K562 (cell line): ENCODE data around the gene RGPD8. TPM values are rescaled to one million over a fixed set of nuclear protein-coding genes. Genes with fewer than 3 reads are reported as not detected.

Experiments used
- ATAC-seq: fragments of 200-7000 bp; cut with Tn5 transposase; 3 replicates; pipeline ENCODE4 v1.9.1; 2020; ENCODE audit warnings: moderate library complexity
- BruUV-seq: library from RNA; stranded (reverse); fragments of 400-500 nt; replicated peaks from 2 replicates; lab custom pipeline; 2021; lab: Mats Ljungman, UMichigan
- CTCF ChIA-PET: fragments of 300-600 bp; formaldehyde crosslinking; extraction: SDS; loops from one replicate; lab custom pipeline; 2021; ENCODE audit warnings: low intra/inter-chr PET ratio; lab: Yijun Ruan, JAX
- POLR2A ChIA-PET: fragments of 300-600, 350-650 bp; sonication (Branson Sonifier 250); formaldehyde crosslinking; extraction: SDS; loops from one replicate; lab custom pipeline; 2021; ENCODE audit warnings: antibody characterized with exemption, inconsistent platforms; lab: Yijun Ruan, JAX
- DNase-seq, 4 experiments: peaks; one replicate each; pipeline versions ENCODE4 v3.0.0 to v3.0.0-alpha.2; 2011 to 2018; ENCODE audit warnings: low spot score in 3 of 4, mixed read lengths in 3 of 4; ENCODE audit errors: extremely low read depth in 1 of 4
- FAIRE-seq: peaks from 2 replicates; lab custom pipeline; 2011; peaks lifted over from hg19 to GRCh38; lab: Jason Lieb, UNC
- H2AFZ ChIP-seq: 2 replicates; pipeline ENCODE4 v1.6.0; 2011; ENCODE audit warnings: low read depth, low read length, control low read depth, inconsistent platforms
- H3K27ac ChIP-seq: fragments of 200-600 bp; 3 replicates; pipeline ENCODE4 v1.8.0; 2011; ENCODE audit warnings: low read depth, mild to moderate bottlenecking, control low read depth, inconsistent platforms, low read length, moderate library complexity, mixed read lengths; ENCODE audit errors: extremely low read depth
- H3K27me3 ChIP-seq, 2 experiments: fragments of 300-600 bp in 1 of 2; 2 replicates in 1 of 2; 3 replicates in 1 of 2; pipeline versions ENCODE4 v1.6.0 to v1.8.0; 2011; ENCODE audit warnings: inconsistent platforms in 2 of 2, low read length in 2 of 2, mild to moderate bottlenecking in 1 of 2, mixed read lengths in 1 of 2, moderate library complexity in 1 of 2; ENCODE audit not compliant: control insufficient read depth in 2 of 2, insufficient read depth in 2 of 2
- H3K36me3 ChIP-seq: fragments of 300-600 bp; 3 replicates; pipeline ENCODE4 v1.8.0; 2011; ENCODE audit warnings: mild to moderate bottlenecking, low read length, inconsistent platforms; ENCODE audit not compliant: control insufficient read depth, insufficient read depth
- H3K4me1 ChIP-seq, 2 experiments: fragments of 200-600 bp in 1 of 2; replicated peaks in 1 of 2; 2 replicates in 1 of 2; 3 replicates in 1 of 2; pipeline versions ENCODE4 v1.5.1 to v1.8.0; 2011; ENCODE audit warnings: inconsistent platforms in 2 of 2, low read length in 2 of 2, mild to moderate bottlenecking in 1 of 2, mixed read lengths in 1 of 2, moderate library complexity in 1 of 2; ENCODE audit not compliant: control insufficient read depth in 2 of 2, insufficient read depth in 2 of 2
- H3K4me2 ChIP-seq: 2 replicates; pipeline ENCODE4 v1.6.1; 2011; ENCODE audit warnings: low read length, control low read depth, inconsistent platforms, mixed read lengths; ENCODE audit not compliant: insufficient read depth
- H3K4me3 ChIP-seq: fragments of 200-600 bp; sonication (generic), shearing (Covaris generic); 2 replicates; pipeline ENCODE4 v1.5.1; 2016; ENCODE audit warnings: control low read depth, inconsistent platforms
- H3K79me2 ChIP-seq: fragments of 200-600 bp; 3 replicates; pipeline ENCODE4 v1.8.0; 2011; ENCODE audit warnings: low read length, inconsistent platforms; ENCODE audit not compliant: control insufficient read depth, insufficient read depth
- H3K9ac ChIP-seq, 2 experiments: 2 replicates each; pipeline versions ENCODE4 v1.6.0 to v1.6.1; 2011; ENCODE audit warnings: low read depth in 2 of 2, low read length in 2 of 2, control low read depth in 1 of 2, inconsistent platforms in 1 of 2, mild to moderate bottlenecking in 1 of 2, mixed read lengths in 1 of 2; ENCODE audit not compliant: insufficient read depth in 1 of 2
- H3K9me1 ChIP-seq: one replicate; pipeline ENCODE4 v1.6.0; 2011; ENCODE audit warnings: inconsistent platforms, mild to moderate bottlenecking, low read length, moderate library complexity; ENCODE audit not compliant: control insufficient read depth, insufficient read depth
- H3K9me3 ChIP-seq: replicated peaks from 2 replicates; pipeline ENCODE4 v1.5.1; 2011; ENCODE audit warnings: low read depth, low read length, inconsistent platforms; ENCODE audit not compliant: control insufficient read depth, insufficient read depth
- H4K20me1 ChIP-seq: replicated peaks from 2 replicates; pipeline ENCODE4 v1.6.1; 2011; ENCODE audit warnings: low read length, inconsistent platforms, mixed read lengths; ENCODE audit not compliant: control insufficient read depth, insufficient read depth
- ESRRB ChIP-seq: fragments of 250-450 bp; sonication (Bioruptor Pico); IDR thresholded peaks from 2 replicates; pipeline ENCODE4 v1.5.0; 2020; ENCODE audit warnings: mild to moderate bottlenecking, moderate library complexity, borderline replicate concordance
- HNRNPL ChIP-seq: fragments of 200-400 bp; formaldehyde crosslinking; IDR thresholded peaks from 2 replicates; pipeline ENCODE4 v1.6.1; 2017; ENCODE audit warnings: low read depth, mild to moderate bottlenecking, low read length
- NELFE ChIP-seq: IDR thresholded peaks from 2 replicates; pipeline ENCODE4 v1.6.1; 2011; ENCODE audit warnings: mild to moderate bottlenecking; ENCODE audit not compliant: insufficient read depth, insufficient read length
- POLR2AphosphoS2 ChIP-seq: IDR thresholded peaks from 2 replicates; pipeline ENCODE4 v1.6.1; 2012; ENCODE audit warnings: low read length, improper control_type of control experiment
- POLR2G ChIP-seq: fragments of 200-400 bp; formaldehyde crosslinking; IDR thresholded peaks from 2 replicates; pipeline ENCODE4 v1.6.1; 2017; ENCODE audit warnings: low read depth, mild to moderate bottlenecking, antibody characterized with exemption, low read length, moderate library complexity
- SIX5 ChIP-seq, 2 experiments: IDR thresholded peaks; 2 replicates each; pipeline ENCODE4 v1.6.1; 2011; ENCODE audit warnings: low read length in 2 of 2, borderline replicate concordance in 1 of 2, low read depth in 1 of 2, mild to moderate bottlenecking in 1 of 2, moderate library complexity in 1 of 2; ENCODE audit not compliant: insufficient read depth in 1 of 2
- SP1 ChIP-seq: sonication (generic); formaldehyde crosslinking; IDR thresholded peaks from 2 replicates; pipeline ENCODE4 v1.8.1; 2022; ENCODE audit warnings: mild to moderate bottlenecking, missing genetic modification reagents
- TCF7L2 ChIP-seq: fragments of 150-350 bp; IDR thresholded peaks from 2 replicates; pipeline ENCODE4 v1.6.1; 2016; ENCODE audit warnings: low read depth, mild to moderate bottlenecking, low read length, moderate library complexity
- ZBTB49 ChIP-seq: sonication (generic); formaldehyde crosslinking; IDR thresholded peaks from 2 replicates; pipeline ENCODE4 v1.8.0; 2022; ENCODE audit warnings: missing genetic modification reagents, mild to moderate bottlenecking, borderline replicate concordance
- ZFX ChIP-seq: sonication (generic); formaldehyde crosslinking; IDR thresholded peaks from 2 replicates; pipeline ENCODE4 v1.8.0; 2022; ENCODE audit warnings: mild to moderate bottlenecking, missing genetic modification reagents, moderate library complexity
- ZNF253 ChIP-seq: fragments of 250-450 bp; sonication (Bioruptor Pico); conservative IDR thresholded peaks from 2 replicates; pipeline ENCODE4 v1.6.1; 2021; ENCODE audit warnings: mild to moderate bottlenecking
- WGBS: fragments of 100-300 bp; shearing (Covaris generic); methylation state at CpG from one replicate; pipeline ENCODE4 v1.1.6; 2016; ENCODE audit warnings: low coverage, mixed read lengths; ENCODE audit not compliant: insufficient coverage; ENCODE audit errors: missing lambda C conversion rate; 5-methylcytosine and 5-hydroxymethylcytosine counted together
- in situ Hi-C: fragments of 300-500 bp; cut with MboI; formaldehyde crosslinking; loops from 4 replicates; pipeline ENCODE4 v1.15.0; 2018; ENCODE audit warnings: inconsistent platforms, mixed read lengths
- intact Hi-C: fragments of 100-400 bp; cut with micrococcal nuclease; formaldehyde crosslinking; loops from 2 replicates; pipeline ENCODE4 v1.14.2; 2022
- polyA plus RNA-seq, 8 experiments: library from polyadenylated mRNA; depleted of rRNA in 4 of 8; stranded (reverse) in 5 of 8; unstranded in 3 of 8; fragments of >200 nt; fragmentation: Nextera tagmentation in 2 of 8; fragmentation: Illumina TruSeq in 1 of 8; extraction: Ambion mirVana in 2 of 8; extraction: Trizol in 1 of 8; gene quantifications; 2 replicates each; pipeline versions ENCODE4 v1.2.1 to v1.2.3, GENCODE V29; 2011 to 2014; ENCODE audit warnings: inconsistent platforms in 1 of 8, missing spikeins in 1 of 8
- total RNA-seq, 7 experiments: library from RNA; depleted of rRNA in 6 of 7; stranded (reverse); fragments of >200 nt in 6 of 7; fragmentation: Illumina TruSeq in 2 of 7; extraction: Trizol in 2 of 7; gene quantifications; 2 replicates each; pipeline versions ENCODE4 v1.2.1 to v1.2.3, GENCODE V29; 2011 to 2021; ENCODE audit warnings: low replicate concordance in 1 of 7
- TF ChIP-seq, protein P1 (sequence below): IDR thresholded peaks from 2 replicates; pipeline ENCODE4 v1.6.1; 2012; ENCODE audit warnings: low read depth, low read length, improper control_type of control experiment, borderline replicate concordance
- TF ChIP-seq, protein P2 (sequence below): sonication (generic); formaldehyde crosslinking; IDR thresholded peaks from 2 replicates; pipeline ENCODE4 v1.9.0; 2022; ENCODE audit warnings: mild to moderate bottlenecking, missing genetic modification reagents
- TF ChIP-seq, protein P3 (sequence below): fragments of 250-450 bp; sonication (Bioruptor Pico); IDR thresholded peaks from 2 replicates; pipeline ENCODE4 v1.5.0; 2022; ENCODE audit warnings: mild to moderate bottlenecking

The RGPD8 gene
- total and polyA plus RNA-seq, 9 of the 15 experiments (the other 6 are each of a cell fraction or from before 2014, with no cell fraction given) = 0.03 to 0.47 (median 0.12) TPM; not detected in 1

DNA sequence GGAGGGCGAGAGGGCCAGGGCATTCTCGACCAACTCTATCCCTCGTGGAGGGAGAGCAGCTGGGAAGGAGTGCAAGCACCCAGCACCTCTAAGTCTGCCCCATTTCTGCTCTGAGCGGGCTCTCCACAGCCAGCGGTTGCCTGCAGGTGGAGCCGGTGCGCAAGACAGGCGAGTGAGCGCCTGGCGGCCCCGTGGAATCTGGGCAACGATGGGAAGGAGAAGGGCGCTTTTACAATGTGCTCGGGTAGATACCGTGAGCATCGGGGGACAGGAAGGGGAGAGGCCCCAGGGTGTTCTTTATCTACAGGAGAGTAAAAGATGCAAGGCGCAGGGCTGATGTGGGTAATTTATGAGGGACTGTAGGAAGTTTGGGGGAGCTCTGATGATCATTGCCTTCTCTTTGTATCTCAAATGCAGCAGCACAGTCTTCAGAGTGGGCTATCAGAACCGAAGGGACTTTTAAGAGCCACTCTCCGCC lies 47.6 kb upstream of the RGPD8 start:
- 1% methylated on average over 19 of the region's 19 CpGs for WGBS
- FAIRE-seq = peak; percentile 88
- no peak for TF ChIP-seq TCF7L2
- TF ChIP-seq SIX5 (IDR thresholded peaks at IDR 0.05; ENCODE audit: borderline replicate concordance in 1 of 2, insufficient read depth in 1 of 2, low read depth in 1 of 2, low read length in 2 of 2) = no peak
- no peak for TF ChIP-seq ZBTB49
- no peak for TF ChIP-seq HNRNPL
- no peak for TF ChIP-seq NELFE
- TF ChIP-seq, protein P1, sequence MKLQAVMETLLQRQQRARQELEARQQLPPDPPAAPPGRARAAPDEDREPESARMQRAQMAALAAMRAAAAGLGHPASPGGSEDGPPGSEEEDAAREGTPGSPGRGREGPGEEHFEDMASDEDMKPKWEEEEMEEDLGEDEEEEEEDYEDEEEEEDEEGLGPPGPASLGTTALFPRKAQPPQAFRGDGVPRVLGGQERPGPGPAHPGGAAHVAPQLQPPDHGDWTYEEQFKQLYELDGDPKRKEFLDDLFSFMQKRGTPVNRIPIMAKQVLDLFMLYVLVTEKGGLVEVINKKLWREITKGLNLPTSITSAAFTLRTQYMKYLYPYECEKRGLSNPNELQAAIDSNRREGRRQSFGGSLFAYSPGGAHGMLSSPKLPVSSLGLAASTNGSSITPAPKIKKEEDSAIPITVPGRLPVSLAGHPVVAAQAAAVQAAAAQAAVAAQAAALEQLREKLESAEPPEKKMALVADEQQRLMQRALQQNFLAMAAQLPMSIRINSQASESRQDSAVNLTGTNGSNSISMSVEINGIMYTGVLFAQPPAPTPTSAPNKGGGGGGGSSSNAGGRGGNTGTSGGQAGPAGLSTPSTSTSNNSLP = no peak
- TF ChIP-seq, protein P2, sequence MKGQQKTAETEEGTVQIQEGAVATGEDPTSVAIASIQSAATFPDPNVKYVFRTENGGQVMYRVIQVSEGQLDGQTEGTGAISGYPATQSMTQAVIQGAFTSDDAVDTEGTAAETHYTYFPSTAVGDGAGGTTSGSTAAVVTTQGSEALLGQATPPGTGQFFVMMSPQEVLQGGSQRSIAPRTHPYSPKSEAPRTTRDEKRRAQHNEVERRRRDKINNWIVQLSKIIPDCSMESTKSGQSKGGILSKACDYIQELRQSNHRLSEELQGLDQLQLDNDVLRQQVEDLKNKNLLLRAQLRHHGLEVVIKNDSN (CRISPR knock-in tag) = no peak; the same call in 1 of the 2 replicates
- no peak for TF ChIP-seq ZNF253
- peak; percentile 50; the same call in 1 of the 2 replicates for TF ChIP-seq SP1 (CRISPR knock-in tag)
- TF ChIP-seq POLR2AphosphoS2 = no peak
- peak; percentile 30; the same call in 1 of the 2 replicates for TF ChIP-seq ZFX (CRISPR knock-in tag)
- TF ChIP-seq POLR2G = peak; percentile 76
- no peak for TF ChIP-seq ESRRB (CRISPR knock-in tag)
- TF ChIP-seq, protein P3, sequence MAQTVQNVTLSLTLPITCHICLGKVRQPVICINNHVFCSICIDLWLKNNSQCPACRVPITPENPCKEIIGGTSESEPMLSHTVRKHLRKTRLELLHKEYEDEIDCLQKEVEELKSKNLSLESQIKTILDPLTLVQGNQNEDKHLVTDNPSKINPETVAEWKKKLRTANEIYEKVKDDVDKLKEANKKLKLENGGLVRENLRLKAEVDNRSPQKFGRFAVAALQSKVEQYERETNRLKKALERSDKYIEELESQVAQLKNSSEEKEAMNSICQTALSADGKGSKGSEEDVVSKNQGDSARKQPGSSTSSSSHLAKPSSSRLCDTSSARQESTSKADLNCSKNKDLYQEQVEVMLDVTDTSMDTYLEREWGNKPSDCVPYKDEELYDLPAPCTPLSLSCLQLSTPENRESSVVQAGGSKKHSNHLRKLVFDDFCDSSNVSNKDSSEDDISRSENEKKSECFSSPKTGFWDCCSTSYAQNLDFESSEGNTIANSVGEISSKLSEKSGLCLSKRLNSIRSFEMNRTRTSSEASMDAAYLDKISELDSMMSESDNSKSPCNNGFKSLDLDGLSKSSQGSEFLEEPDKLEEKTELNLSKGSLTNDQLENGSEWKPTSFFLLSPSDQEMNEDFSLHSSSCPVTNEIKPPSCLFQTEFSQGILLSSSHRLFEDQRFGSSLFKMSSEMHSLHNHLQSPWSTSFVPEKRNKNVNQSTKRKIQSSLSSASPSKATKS (CRISPR knock-in tag) = no peak

More for the DNA sequence above, 47.6 kb upstream of the RGPD8 start:
- H2AFZ ChIP-seq = peak overlapping the region; percentile 96
- H3K36me3 ChIP-seq = peaks cover 17% of the 10 kb centered on the region
- H3K4me2 ChIP-seq = peak overlapping the region; percentile 89
- in situ Hi-C loops (loop anchor here (25.0 kb wide), 1 partner anchor 219 kb away; the partner anchor contains the start of gene ZC3H8), intact Hi-C loops (loop anchor here (1.0 to 10.0 kb wide), 5 partner anchors 62 to 596 kb away; partner anchors contain the start of genes ANAPC1, NT5DC4, POLR1B and ZC3H8)
- BruUV-seq = no TSS peak
- peak; percentile 79 to 94 (median 84) for DNase-seq
- H3K9me3 ChIP-seq = no peaks in the 10 kb centered on the region
- H3K4me3 ChIP-seq = peak overlapping the region; percentile 76
- H3K79me2 ChIP-seq = peaks cover 41% of the 10 kb centered on the region
- H3K27ac ChIP-seq = peak overlapping the region; percentile 91
- no peaks in the 10 kb centered on the region; a peak in 1 of 5 replicates for H3K27me3 ChIP-seq
- no peaks in the 10 kb centered on the region for H4K20me1 ChIP-seq
- peaks cover 13 to 25% of the 10 kb centered on the region in 2 experiments; a peak in 4 of 5 replicates for H3K4me1 ChIP-seq
- peak overlapping the region; percentile 86 to 92 for H3K9ac ChIP-seq
- ChIA-PET CTCF (interaction anchor here (0.9 to 3.1 kb wide), 2 partner anchors 102 to 246 kb away, joined by 3 to 18 read pairs; no protein-coding TSS in a partner anchor), POLR2A (interaction anchor here (0.5 to 1.1 kb wide), 5 partner anchors 9 to 1511 kb away, joined by 3 read pairs; no protein-coding TSS in a partner anchor)
- peak; percentile 89 for ATAC-seq
- H3K9me1 ChIP-seq = no peaks in the 10 kb centered on the region
